Trophoblast cell (in vitro differentiated cells and primary cell): ENCODE data around the gene SENP5.
A peak's percentile ranks its signal among the peaks of the same experiment; 100 is the strongest.

Experiments
- DNase-seq, 2 donors: peaks; one replicate each; pipeline ENCODE4 v3.0.0-alpha.2; 2016
- H2AFZ ChIP-seq: 2 replicates; pipeline ENCODE4 v1.6.1; 2013; ENCODE audit warnings: low read length, moderate library complexity, mild to moderate bottlenecking; ENCODE audit not compliant: insufficient read depth, poor library complexity
- H2AK5ac ChIP-seq: 2 replicates; pipeline ENCODE4 v1.6.1; 2013; ENCODE audit warnings: mild to moderate bottlenecking, low read length
- H2BK120ac ChIP-seq: 2 replicates; pipeline ENCODE4 v1.6.1; 2013; ENCODE audit warnings: low read length, mild to moderate bottlenecking, moderate library complexity; ENCODE audit not compliant: insufficient read depth, poor library complexity
- H2BK12ac ChIP-seq: 2 replicates; pipeline ENCODE4 v1.6.1; 2013; ENCODE audit warnings: mild to moderate bottlenecking, low read length, moderate library complexity
- H2BK5ac ChIP-seq: 2 replicates; pipeline ENCODE4 v1.6.1; 2013; ENCODE audit warnings: low read length, low read depth, moderate library complexity, mild to moderate bottlenecking; ENCODE audit not compliant: poor library complexity
- H3K14ac ChIP-seq: 2 replicates; pipeline ENCODE4 v1.6.1; 2013; ENCODE audit warnings: mild to moderate bottlenecking, low read length
- H3K18ac ChIP-seq: 2 replicates; pipeline ENCODE4 v1.6.1; 2013; ENCODE audit warnings: mild to moderate bottlenecking, low read length
- H3K23ac ChIP-seq: 2 replicates; pipeline ENCODE4 v1.6.1; 2013; ENCODE audit warnings: low read length
- H3K27ac ChIP-seq: 2 replicates; pipeline ENCODE4 v1.5.1; 2013; ENCODE audit warnings: low read depth, mild to moderate bottlenecking, inconsistent platforms, low read length, moderate library complexity
- H3K27me3 ChIP-seq: 2 replicates; pipeline ENCODE4 v1.6.1; 2013; ENCODE audit warnings: inconsistent platforms, mild to moderate bottlenecking, low read length, moderate library complexity; ENCODE audit not compliant: insufficient read depth
- H3K36me3 ChIP-seq, 2 experiments: 1 replicate in 1 of 2; 2 replicates in 1 of 2; pipeline ENCODE4 v1.6.1; 2013; ENCODE audit warnings: low read length in 2 of 2, mild to moderate bottlenecking in 2 of 2, moderate library complexity in 1 of 2; ENCODE audit not compliant: insufficient read depth in 2 of 2, control insufficient read depth in 1 of 2
- H3K4ac ChIP-seq: 2 replicates; pipeline ENCODE4 v1.6.1; 2013; ENCODE audit warnings: low read depth, mild to moderate bottlenecking, low read length, moderate library complexity
- H3K4me1 ChIP-seq, 2 experiments: 1 replicate in 1 of 2; 2 replicates in 1 of 2; pipeline ENCODE4 v1.6.1; 2013; ENCODE audit warnings: low read length in 2 of 2, mild to moderate bottlenecking in 2 of 2, moderate library complexity in 1 of 2; ENCODE audit not compliant: insufficient read depth in 2 of 2, control insufficient read depth in 1 of 2
- H3K4me2 ChIP-seq: 2 replicates; pipeline ENCODE4 v1.6.1; 2013; ENCODE audit warnings: inconsistent platforms, mild to moderate bottlenecking, low read length, moderate library complexity
- H3K4me3 ChIP-seq: 2 replicates; pipeline ENCODE4 v1.5.1; 2013; ENCODE audit warnings: mild to moderate bottlenecking, low read depth, low read length, inconsistent platforms
- H3K79me1 ChIP-seq: one replicate; pipeline ENCODE4 v1.6.1; 2013; ENCODE audit warnings: low read length
- H3K79me2 ChIP-seq: 2 replicates; pipeline ENCODE4 v1.6.1; 2013; ENCODE audit warnings: low read length, mild to moderate bottlenecking; ENCODE audit not compliant: control insufficient read depth, insufficient read depth, poor library complexity
- H3K9ac ChIP-seq: 2 replicates; pipeline ENCODE4 v1.6.1; 2013; ENCODE audit warnings: mild to moderate bottlenecking, low read length
- H3K9me3 ChIP-seq: 2 replicates; pipeline ENCODE4 v1.6.1; 2013; ENCODE audit warnings: low read depth, mild to moderate bottlenecking, control low read depth, inconsistent platforms, low read length; ENCODE audit not compliant: insufficient read depth
- H4K12ac ChIP-seq: 2 replicates; pipeline ENCODE4 v1.6.1; 2013; ENCODE audit warnings: low read depth, mild to moderate bottlenecking, low read length, moderate library complexity
- H4K8ac ChIP-seq: 2 replicates; pipeline ENCODE4 v1.6.1; 2013; ENCODE audit warnings: low read depth, mild to moderate bottlenecking, low read length, moderate library complexity
- H4K91ac ChIP-seq: one replicate; pipeline ENCODE4 v1.6.1; 2013; ENCODE audit warnings: low read depth, mild to moderate bottlenecking, low read length, moderate library complexity
- WGBS: extraction: QIAGEN DNeasy Blood & Tissue Kit; methylation state at CpG from one replicate; pipeline ENCODE4 v1.1.7; 2013; ENCODE audit warnings: missing lambda C conversion rate; ENCODE audit not compliant: insufficient read length, insufficient coverage; ENCODE audit errors: extremely low coverage; 5-methylcytosine and 5-hydroxymethylcytosine counted together

The SENP5 gene

DNA sequence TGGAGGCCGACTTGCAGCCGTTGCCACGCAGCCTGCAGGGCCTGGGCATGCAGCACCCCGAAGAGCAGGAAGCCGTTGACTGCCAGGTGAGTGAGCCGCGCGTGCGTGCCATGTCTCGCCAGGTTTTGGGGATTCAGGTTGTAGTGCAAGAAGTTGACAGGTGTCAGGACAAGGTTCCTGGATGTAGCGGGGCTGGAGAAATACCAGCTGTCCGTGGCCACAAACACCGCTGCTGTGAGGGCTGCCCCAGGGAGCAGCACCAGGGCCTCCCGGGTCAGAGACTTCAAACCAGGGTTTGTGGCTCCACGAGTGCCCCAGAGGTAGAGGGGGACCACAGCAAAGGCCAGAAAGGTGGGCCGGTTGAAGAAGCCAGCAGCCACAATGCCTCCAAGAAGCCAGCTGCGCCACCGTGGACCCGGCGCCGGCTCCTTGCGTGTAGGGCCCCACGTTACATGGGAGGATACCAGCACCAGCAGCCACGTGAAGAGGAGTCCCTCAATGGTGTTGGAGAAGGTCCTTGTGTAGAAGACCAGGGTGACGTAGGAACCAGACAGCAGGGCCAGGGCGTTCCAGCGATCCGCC lies 80.2 kb downstream of the SENP5 start:
- Histone ChIP-seq H2BK5ac (no peak overlapping the region), H3K79me2 (peaks cover 2% of the 10 kb centered on the region), H2AK5ac (no peak overlapping the region), H3K4me1 (peaks cover 4 to 8% of the 10 kb centered on the region in 2 experiments), H3K9ac (no peak overlapping the region), H3K79me1 (no peaks in the 10 kb centered on the region), H3K4me2 (no peak overlapping the region), H3K9me3 (peaks cover 1% of the 10 kb centered on the region), H4K8ac (no peak overlapping the region), H2AFZ (no peak overlapping the region), H3K23ac (no peak overlapping the region), H2BK12ac (no peak overlapping the region), H3K4me3 (no peak overlapping the region), H2BK120ac (no peak overlapping the region), H4K91ac (no peak overlapping the region), H3K14ac (no peak overlapping the region), H3K36me3 (no peaks in the 10 kb centered on the region), H3K27me3 (no peaks in the 10 kb centered on the region), H4K12ac (no peak overlapping the region), H3K4ac (no peak overlapping the region), H3K27ac (no peak overlapping the region), H3K18ac (no peak overlapping the region)
- WGBS, result no CpG with 5 or more reads among the region's 28 CpGs
- DNase-seq, result no peak

DNA sequence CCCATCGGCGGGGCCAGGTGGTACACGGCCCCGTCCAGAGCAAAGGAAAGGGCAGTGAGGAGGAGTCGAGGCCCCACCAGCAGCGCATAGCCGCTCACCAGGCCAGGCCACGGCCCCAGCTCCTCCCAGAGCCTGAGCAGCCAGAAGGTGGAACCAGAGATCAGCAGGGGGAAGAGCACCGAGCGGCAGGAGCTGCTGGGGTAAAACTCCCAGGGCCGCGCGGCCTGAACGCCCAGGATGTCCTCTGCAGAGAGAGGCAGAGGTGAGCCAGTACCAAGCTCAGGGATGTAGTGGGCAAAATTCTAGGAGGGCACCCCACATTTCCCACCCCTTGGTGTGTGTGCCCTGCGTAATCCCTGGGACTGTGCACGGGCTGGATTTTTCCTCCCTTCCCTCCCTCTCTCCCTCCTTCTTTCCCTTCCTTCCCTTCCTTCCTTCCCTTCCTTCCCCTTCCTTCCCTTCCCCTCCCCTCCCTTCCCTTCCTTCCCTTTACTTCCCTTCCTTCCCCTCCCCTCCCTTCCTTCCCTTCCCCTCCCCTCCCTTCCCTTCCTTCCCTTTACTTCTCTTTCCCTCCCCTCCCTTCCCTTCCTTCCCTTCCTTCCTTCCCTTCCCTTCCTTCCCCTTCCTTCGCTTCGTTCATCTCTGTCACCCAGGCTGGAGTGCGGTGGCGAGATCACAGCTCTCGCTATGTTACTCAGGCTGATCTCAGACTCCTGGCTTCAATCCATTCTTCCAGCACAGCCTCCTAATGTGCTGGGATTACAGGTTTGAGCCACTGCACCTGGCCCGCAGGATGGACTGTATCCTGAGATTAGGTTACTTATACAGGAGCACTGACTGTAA lies 80.9 kb downstream of the SENP5 start:
- H2BK5ac ChIP-seq, result no peak overlapping the region
- WGBS, result no CpG with 5 or more reads among the region's 22 CpGs
- no peak overlapping the region for H3K4me2 ChIP-seq
- peaks cover 1% of the 10 kb centered on the region for H3K9me3 ChIP-seq
- H3K79me1 ChIP-seq, result no peaks in the 10 kb centered on the region
- H2BK12ac ChIP-seq, result no peak overlapping the region
- no peak overlapping the region for H3K4me3 ChIP-seq
- H2AK5ac ChIP-seq, result no peak overlapping the region
- H3K27ac ChIP-seq, result no peak overlapping the region
- H4K91ac ChIP-seq, result no peak overlapping the region
- H3K18ac ChIP-seq, result no peak overlapping the region
- H3K27me3 ChIP-seq, result no peaks in the 10 kb centered on the region
- no peak overlapping the region for H2BK120ac ChIP-seq
- no peaks in the 10 kb centered on the region for H3K79me2 ChIP-seq
- H3K4ac ChIP-seq, result no peak overlapping the region
- DNase-seq, result peak in 1 of 2 donors; percentile 12
- H3K36me3 ChIP-seq, result no peaks in the 10 kb centered on the region
- H3K23ac ChIP-seq, result no peak overlapping the region
- H4K12ac ChIP-seq, result no peak overlapping the region
- H3K9ac ChIP-seq, result no peak overlapping the region
- no peak overlapping the region for H2AFZ ChIP-seq
- H4K8ac ChIP-seq, result no peak overlapping the region
- H3K14ac ChIP-seq, result no peak overlapping the region
- peaks cover 1 to 2% of the 10 kb centered on the region in 2 experiments for H3K4me1 ChIP-seq

DNA sequence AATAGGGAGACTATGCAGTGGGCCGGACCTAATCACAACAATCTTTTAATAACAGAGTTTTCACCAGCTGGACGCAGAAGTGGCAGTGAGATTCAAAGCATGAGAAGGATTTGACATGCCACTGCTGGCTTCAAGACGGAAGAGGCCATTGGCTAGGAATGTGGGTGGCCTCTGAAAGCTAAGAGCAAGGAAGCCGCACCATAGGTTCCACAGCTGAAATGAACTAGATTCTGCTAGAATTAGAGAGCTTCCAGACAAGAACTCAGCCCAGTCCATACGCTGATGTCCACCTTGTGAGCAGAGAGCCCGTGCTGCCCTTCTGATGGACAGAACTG lies 81.5 kb downstream of the SENP5 start:
- Histone ChIP-seq H3K9me3 (peaks cover 1% of the 10 kb centered on the region), H3K27me3 (no peaks in the 10 kb centered on the region), H3K9ac (no peak overlapping the region), H3K14ac (no peak overlapping the region), H4K8ac (no peak overlapping the region), H3K4me3 (no peak overlapping the region), H2BK120ac (no peak overlapping the region), H2BK5ac (no peak overlapping the region), H3K79me1 (no peaks in the 10 kb centered on the region), H4K91ac (no peak overlapping the region), H2AK5ac (no peak overlapping the region), H4K12ac (no peak overlapping the region), H3K4me2 (no peak overlapping the region), H3K18ac (no peak overlapping the region), H3K36me3 (no peaks in the 10 kb centered on the region), H3K4ac (no peak overlapping the region), H2BK12ac (no peak overlapping the region), H3K79me2 (no peaks in the 10 kb centered on the region), H2AFZ (no peak overlapping the region), H3K23ac (no peak overlapping the region), H3K4me1 (no peaks in the 10 kb centered on the region), H3K27ac (no peak overlapping the region)
- DNase-seq, result no peak
- WGBS, result no CpG with 5 or more reads among the region's 6 CpGs

GRCh38 chr3:196949750-196950149 lies 82.0 kb downstream of the SENP5 start:
- Histone ChIP-seq H2AFZ (no peak overlapping the region), H3K23ac (no peak overlapping the region), H3K36me3 (no peaks in the 10 kb centered on the region), H3K14ac (no peak overlapping the region), H3K4ac (no peak overlapping the region), H3K9me3 (peaks cover 1% of the 10 kb centered on the region), H2BK12ac (no peak overlapping the region), H3K27me3 (no peaks in the 10 kb centered on the region), H3K79me1 (no peaks in the 10 kb centered on the region), H2BK5ac (no peak overlapping the region), H4K91ac (no peak overlapping the region), H3K4me1 (no peaks in the 10 kb centered on the region), H3K18ac (no peak overlapping the region), H3K27ac (no peak overlapping the region), H3K4me3 (no peak overlapping the region), H3K79me2 (no peaks in the 10 kb centered on the region), H2BK120ac (no peak overlapping the region), H3K9ac (no peak overlapping the region), H4K12ac (no peak overlapping the region), H3K4me2 (no peak overlapping the region), H4K8ac (no peak overlapping the region), H2AK5ac (no peak overlapping the region)
- no peak for DNase-seq
- WGBS, result no CpG with 5 or more reads among the region's 6 CpGs
